Skeletal muscle tissue (tissue), 4 donors: Measurements from ENCODE around the gene ADPRH. TPM values are rescaled to one million over a fixed set of nuclear protein-coding genes. Genes with fewer than 3 reads are reported as not detected.

Experiments used
- H3K27ac ChIP-seq: one replicate; pipeline ENCODE4 v1.7.0; 2013; ENCODE audit warnings: mild to moderate bottlenecking, low read depth, low read length, inconsistent platforms
- H3K27me3 ChIP-seq, 3 donors: one replicate each; pipeline ENCODE4 v1.7.0; 2013; ENCODE audit warnings: low read length in 3 of 3; ENCODE audit not compliant: control insufficient read depth in 3 of 3, insufficient read depth in 3 of 3
- H3K36me3 ChIP-seq, 3 donors: one replicate each; pipeline ENCODE4 v1.7.0; 2013; ENCODE audit warnings: low read length in 3 of 3; ENCODE audit not compliant: control insufficient read depth in 3 of 3, insufficient read depth in 3 of 3
- H3K4me1 ChIP-seq, 3 donors: one replicate each; pipeline ENCODE4 v1.7.0; 2013; ENCODE audit warnings: low read length in 3 of 3, mild to moderate bottlenecking in 3 of 3; ENCODE audit not compliant: control insufficient read depth in 3 of 3, insufficient read depth in 3 of 3
- H3K4me3 ChIP-seq, 3 donors: one replicate each; pipeline ENCODE4 v1.7.0; 2013; ENCODE audit warnings: low read length in 3 of 3
- H3K9ac ChIP-seq, 3 donors: one replicate each; pipeline ENCODE4 v1.7.0; 2013; ENCODE audit warnings: low read length in 3 of 3, mild to moderate bottlenecking in 3 of 3, moderate library complexity in 2 of 3, low read depth in 1 of 3
- H3K9me3 ChIP-seq, 3 donors: one replicate each; pipeline ENCODE4 v1.7.0; 2013; ENCODE audit warnings: low read length in 3 of 3; ENCODE audit not compliant: control insufficient read depth in 3 of 3
- total RNA-seq: library from RNA; depleted of rRNA; stranded (reverse); fragments of >200 nt; gene quantifications from one replicate; pipeline ENCODE4 v1.2.3, GENCODE V29; 2014
- donor health status: Osteomylitis.

The ADPRH gene
- total RNA-seq = 5.2 TPM

DNA sequence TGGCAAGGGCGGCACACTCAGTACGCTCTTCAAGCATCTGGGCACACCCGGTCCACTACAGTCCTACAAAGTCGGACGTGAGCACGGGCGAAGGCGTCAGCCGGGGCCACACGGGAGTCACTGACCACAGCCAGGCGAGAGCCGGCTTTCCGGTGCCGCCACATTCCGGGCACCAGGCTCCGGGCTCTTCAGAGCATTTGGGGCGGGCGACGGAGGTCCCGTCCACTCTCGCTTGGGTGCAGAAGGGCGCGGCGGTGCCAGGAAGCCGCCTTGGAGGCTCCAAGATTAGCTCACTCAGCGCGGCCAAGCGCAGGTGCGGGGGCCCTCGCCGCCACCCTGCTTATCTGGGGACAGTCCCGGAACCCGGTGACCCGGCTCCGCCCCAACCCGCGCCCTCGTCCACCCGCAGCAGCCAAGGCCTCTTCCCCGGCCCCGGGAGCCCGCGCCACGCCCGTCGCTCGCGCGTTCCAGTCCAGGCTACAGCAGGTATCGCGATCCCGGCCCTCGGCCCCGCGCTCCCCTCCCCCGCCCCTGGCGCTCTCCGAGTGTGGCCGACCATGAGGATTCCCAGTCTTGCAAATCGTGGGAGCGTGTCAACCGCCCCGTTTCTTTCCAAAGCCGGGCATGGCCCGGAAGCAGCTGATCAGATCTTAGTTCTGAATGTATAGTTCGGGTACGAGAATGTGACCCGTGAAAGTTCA, at the start of gene ADPRH:
ADPRH (plus strand) TSS at position 127 of the 701 bp plus-strand sequence. CDS start 2,678 bp downstream, outside the sequence.
- no peaks in the 10 kb centered on the region for H3K27me3 ChIP-seq
- H3K4me1 ChIP-seq = peaks cover 7 to 12% (median 9%) of the 10 kb centered on the region in 3 donors
- H3K27ac ChIP-seq = peak within 1 kb of the TSS; percentile 93
- H3K4me3 ChIP-seq = peak within 1 kb of the TSS; percentile 72 to 89 (median 81)
- peak within 1 kb of the TSS; percentile 89 to 94 (median 93) for H3K9ac ChIP-seq
- H3K9me3 ChIP-seq = no peaks in the 10 kb centered on the region
- H3K36me3 ChIP-seq = peaks cover 0 to 3% (median 3%) of the 10 kb centered on the region in 3 donors

DNA sequence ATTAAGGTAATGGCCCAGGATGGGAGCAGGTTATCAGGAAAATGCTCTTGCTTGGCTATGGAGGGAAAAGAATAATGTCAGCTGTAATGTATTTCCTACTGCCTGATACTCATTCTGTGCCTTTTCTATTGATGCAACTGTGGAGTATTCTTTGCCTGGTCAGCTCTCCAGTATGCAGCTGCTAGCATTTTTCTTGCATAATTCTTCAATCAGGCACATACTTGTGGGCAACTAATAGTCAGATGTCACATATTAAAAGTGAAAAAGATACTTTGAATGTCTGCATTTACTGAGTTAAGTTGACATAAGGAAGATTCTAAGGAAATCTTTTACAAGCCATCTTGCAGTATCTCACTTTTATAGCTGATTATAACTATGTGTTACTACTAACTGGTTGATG, 49.4 kb upstream of the ADPRH start:
- Histone ChIP-seq H3K27me3 (no peaks in the 10 kb centered on the region), H3K27ac (no peak overlapping the region), H3K36me3 (no peaks in the 10 kb centered on the region), H3K4me3 (no peak overlapping the region), H3K9ac (no peak overlapping the region), H3K9me3 (no peaks in the 10 kb centered on the region), H3K4me1 (no peaks in the 10 kb centered on the region)

DNA sequence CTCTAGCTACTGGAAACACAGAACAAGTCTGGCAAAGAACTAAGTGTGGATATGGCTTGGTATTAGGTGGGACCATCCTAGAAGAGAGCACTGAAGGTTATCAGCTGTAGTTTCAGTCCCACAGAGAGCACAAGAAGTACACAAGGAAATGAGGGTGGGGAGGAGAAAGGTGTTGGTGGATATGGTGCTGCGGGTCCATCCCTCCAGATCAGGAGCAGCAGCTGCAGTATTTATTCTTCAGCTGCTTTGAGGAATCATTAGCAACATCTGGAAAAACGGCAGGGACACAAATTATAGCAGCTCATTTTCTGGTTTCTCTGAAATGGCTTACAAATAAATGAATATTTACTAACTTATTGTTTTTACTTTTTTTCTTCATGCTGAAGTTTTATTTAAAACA, 48.8 kb upstream of the ADPRH start:
- no peaks in the 10 kb centered on the region for H3K36me3 ChIP-seq
- H3K27me3 ChIP-seq = no peaks in the 10 kb centered on the region
- H3K9ac ChIP-seq = no peak overlapping the region
- no peak overlapping the region for H3K4me3 ChIP-seq
- no peak overlapping the region for H3K27ac ChIP-seq
- no peaks in the 10 kb centered on the region for H3K4me1 ChIP-seq
- H3K9me3 ChIP-seq = no peaks in the 10 kb centered on the region

DNA sequence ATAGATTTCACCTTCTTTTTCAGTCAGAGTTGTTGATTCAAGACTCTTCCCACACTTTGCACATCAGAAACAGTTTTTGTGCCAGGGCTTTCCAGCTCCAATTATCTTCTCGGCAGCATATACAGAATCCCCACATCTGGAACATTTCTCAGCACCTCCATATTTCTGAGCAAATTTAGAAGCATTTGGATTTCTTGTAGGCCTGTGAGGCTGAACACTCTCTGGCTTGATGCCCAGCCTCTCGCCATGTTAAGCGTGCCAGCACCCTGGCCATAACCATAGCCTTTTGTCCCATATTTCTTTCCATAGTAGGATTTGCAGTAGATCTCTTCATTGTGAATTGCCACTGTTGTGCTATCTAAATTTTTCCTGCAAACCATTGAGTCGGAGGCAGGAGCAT, 48.1 kb upstream of the ADPRH start:
- Histone ChIP-seq H3K9ac (no peak overlapping the region), H3K27me3 (no peaks in the 10 kb centered on the region), H3K4me3 (no peak overlapping the region), H3K27ac (no peak overlapping the region), H3K36me3 (no peaks in the 10 kb centered on the region), H3K4me1 (no peaks in the 10 kb centered on the region), H3K9me3 (no peaks in the 10 kb centered on the region)

DNA sequence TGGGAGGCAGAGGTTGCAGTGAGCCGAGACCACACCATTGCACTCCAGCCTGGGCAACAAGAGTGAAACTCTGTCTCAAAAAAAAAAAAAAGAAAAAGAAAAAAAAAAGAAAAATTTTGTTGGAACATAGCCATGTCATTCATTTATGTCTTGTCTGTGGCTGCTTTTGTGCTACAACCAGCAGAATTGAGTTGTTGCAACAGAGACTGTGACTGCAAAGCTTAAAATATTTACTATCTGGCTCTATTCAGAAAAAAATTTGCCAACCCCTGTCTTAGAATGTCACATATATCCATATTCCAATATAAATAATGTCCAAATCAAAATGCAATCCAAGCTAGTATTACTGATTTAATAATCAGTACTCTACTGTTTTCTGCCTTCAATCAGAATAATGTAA, 45.0 kb upstream of the ADPRH start:
- Histone ChIP-seq H3K36me3 (no peaks in the 10 kb centered on the region), H3K9ac (no peak overlapping the region), H3K4me3 (no peak overlapping the region), H3K9me3 (no peaks in the 10 kb centered on the region), H3K27me3 (no peaks in the 10 kb centered on the region), H3K4me1 (no peaks in the 10 kb centered on the region), H3K27ac (no peak overlapping the region)

DNA sequence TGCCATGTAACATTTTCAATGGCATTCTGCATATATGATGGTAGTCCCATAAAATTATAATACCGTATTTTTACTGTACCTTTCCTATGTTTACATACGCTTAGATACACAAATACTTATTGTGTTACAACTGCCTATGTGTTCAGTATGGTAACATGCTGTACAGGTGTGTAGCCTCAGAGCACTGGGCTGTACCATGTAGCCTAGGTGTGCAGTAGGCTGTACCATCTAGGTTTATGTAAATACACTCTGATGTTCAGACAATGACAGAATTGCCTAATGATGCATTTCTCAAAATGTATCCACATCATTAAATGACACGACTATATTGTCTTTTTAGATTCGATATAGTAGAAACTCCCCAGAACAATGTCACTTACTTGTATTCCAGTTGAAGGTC, 42.5 kb upstream of the ADPRH start:
- Histone ChIP-seq H3K4me1 (no peaks in the 10 kb centered on the region), H3K27ac (no peak overlapping the region), H3K4me3 (no peak overlapping the region), H3K36me3 (no peaks in the 10 kb centered on the region), H3K9ac (no peak overlapping the region), H3K9me3 (no peaks in the 10 kb centered on the region), H3K27me3 (no peaks in the 10 kb centered on the region)

DNA sequence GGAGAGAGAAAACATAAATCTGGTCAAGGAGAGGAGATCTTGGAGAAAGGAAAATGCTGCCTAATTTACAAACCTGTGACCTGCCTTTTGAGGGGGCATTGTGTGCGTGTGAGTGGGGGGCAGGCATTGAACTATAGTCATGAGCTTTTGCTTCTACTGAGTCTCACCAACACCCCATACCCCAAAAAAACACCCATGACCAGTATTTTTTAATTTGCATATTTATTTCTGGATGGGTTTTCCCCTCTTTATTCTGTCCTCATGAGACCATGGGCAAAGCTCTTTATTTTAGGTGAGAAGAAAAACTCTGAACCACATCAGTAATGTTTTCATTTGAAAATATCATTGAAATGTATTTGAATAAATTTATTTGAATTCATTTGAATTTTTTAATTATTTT, 40.5 kb upstream of the ADPRH start:
- no peak overlapping the region for H3K27ac ChIP-seq
- H3K9me3 ChIP-seq = no peaks in the 10 kb centered on the region
- H3K9ac ChIP-seq = no peak overlapping the region
- no peaks in the 10 kb centered on the region for H3K4me1 ChIP-seq
- H3K27me3 ChIP-seq = no peaks in the 10 kb centered on the region
- no peak overlapping the region for H3K4me3 ChIP-seq
- H3K36me3 ChIP-seq = no peaks in the 10 kb centered on the region

DNA sequence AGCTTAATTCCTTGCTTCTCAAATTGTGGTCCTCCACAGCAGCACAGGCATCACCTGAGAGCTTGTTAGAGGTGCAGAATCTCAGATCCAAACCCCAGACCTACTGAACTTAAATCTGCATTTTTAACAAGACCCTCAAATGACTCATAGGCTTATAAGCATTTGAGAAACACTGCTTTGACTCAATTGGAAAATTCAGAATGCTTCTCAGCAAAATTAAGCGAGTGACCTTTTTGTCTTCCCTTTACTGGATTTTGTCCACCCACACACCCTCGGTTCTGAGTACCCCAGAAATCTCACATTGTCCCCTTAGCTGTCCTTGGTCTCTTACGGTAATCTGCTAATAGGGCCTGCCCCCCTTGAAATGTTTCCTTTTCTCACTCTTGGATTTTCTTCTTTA, 37.7 kb upstream of the ADPRH start:
- Histone ChIP-seq H3K4me1 (no peaks in the 10 kb centered on the region), H3K4me3 (no peak overlapping the region), H3K9me3 (no peaks in the 10 kb centered on the region), H3K9ac (no peak overlapping the region), H3K27me3 (no peaks in the 10 kb centered on the region), H3K36me3 (no peaks in the 10 kb centered on the region), H3K27ac (no peak overlapping the region)

DNA sequence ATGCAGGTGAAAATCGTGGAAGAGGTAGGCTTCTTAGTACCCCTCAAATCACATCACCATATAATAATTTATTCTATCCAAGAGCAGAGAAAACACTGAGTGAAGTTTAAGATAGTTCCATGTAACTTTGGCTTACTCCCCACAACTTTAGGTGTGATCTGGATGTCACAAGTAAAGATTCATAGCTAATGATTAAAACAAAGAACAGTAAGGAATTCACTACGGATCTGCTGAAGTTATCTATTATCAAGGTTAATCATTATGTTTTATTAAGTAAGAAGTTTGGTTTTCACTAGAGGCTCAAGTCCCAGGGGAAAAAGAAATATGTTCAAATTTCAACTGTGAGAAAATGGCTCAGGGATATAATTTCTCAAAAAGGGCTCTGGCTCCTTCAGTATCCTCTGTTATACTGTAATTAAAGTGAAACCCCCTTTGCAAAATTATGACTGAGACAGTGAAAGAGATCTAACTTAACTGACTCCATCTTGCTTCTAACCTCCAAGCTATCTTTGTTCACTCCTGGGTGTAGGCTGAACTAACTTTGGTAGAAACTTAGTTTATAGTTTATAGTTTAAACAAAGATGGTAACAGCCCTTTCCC, 37.0 kb upstream of the ADPRH start:
- Histone ChIP-seq H3K27me3 (no peaks in the 10 kb centered on the region), H3K4me3 (no peak overlapping the region), H3K4me1 (no peaks in the 10 kb centered on the region), H3K36me3 (no peaks in the 10 kb centered on the region), H3K27ac (no peak overlapping the region), H3K9me3 (no peaks in the 10 kb centered on the region), H3K9ac (no peak overlapping the region)

DNA sequence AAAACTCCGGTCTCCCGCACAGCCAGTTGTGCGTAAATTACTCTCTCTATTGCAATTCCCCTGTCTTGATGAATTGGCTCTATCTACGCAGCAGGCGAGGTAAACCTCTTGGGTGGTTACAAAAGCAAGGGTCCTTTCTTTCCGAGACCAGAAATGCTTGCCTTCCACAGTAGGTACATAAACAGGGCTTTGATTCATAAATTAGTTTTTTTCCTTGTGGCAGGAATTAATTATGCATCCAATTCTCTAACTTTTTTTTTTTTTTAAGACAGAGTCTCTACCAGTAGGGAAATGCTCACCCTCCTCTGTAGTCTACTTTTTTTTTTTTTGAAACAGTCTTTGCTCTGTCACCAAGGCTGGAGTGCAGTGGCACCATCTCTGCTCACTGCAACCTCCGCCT, 36.1 kb upstream of the ADPRH start:
- Histone ChIP-seq H3K27me3 (no peaks in the 10 kb centered on the region), H3K4me1 (no peaks in the 10 kb centered on the region), H3K27ac (no peak overlapping the region), H3K4me3 (no peak overlapping the region), H3K9ac (no peak overlapping the region), H3K36me3 (no peaks in the 10 kb centered on the region), H3K9me3 (no peaks in the 10 kb centered on the region)
